Measurements from ENCODE around the gene PDGFD.

Gene PDGFD

GRCh38 chr11:104164028-104164520 is at the start of gene PDGFD:
Gene PDGFD, minus strand, starts transcription at chr11:104164147.
- peak within 1 kb of the TSS; percentile 21 to 56 (median 35) for H3K4me3 ChIP-seq
- H3K27ac ChIP-seq = peak within 1 kb of the TSS in 7 of 21 experiments; percentile 2 to 54 (median 46)

GRCh38 chr11:104206936-104207335 is 43.0 kb upstream of the PDGFD start:
- no peak overlapping the region for H3K4me3 ChIP-seq
- H3K27ac ChIP-seq = no peak overlapping the region

- H3K27ac ChIP-seq = no peak overlapping the region
- H3K4me3 ChIP-seq = no peak overlapping the region
Measured at GRCh38 chr11:104205838-104206237, 41.9 kb upstream of the PDGFD start.

GRCh38 chr11:104200688-104201087 is 36.7 kb upstream of the PDGFD start:
- no peak overlapping the region for H3K4me3 ChIP-seq
- H3K27ac ChIP-seq = no peak overlapping the region

GRCh38 chr11:104199053-104199452 is 35.1 kb upstream of the PDGFD start:
- no peak overlapping the region for H3K4me3 ChIP-seq
- H3K27ac ChIP-seq = no peak overlapping the region

- H3K27ac ChIP-seq = no peak overlapping the region
- no peak overlapping the region for H3K4me3 ChIP-seq
Measured at GRCh38 chr11:104198576-104198975, 34.6 kb upstream of the PDGFD start.

- Histone ChIP-seq H3K4me3 (no peak overlapping the region), H3K27ac (no peak overlapping the region)
Measured at GRCh38 chr11:104191124-104191523, 27.2 kb upstream of the PDGFD start.

GRCh38 chr11:104183593-104183992 is 19.6 kb upstream of the PDGFD start:
- Histone ChIP-seq H3K4me3 (no peak overlapping the region), H3K27ac (no peak overlapping the region)

- no peak overlapping the region for H3K4me3 ChIP-seq
Measured at GRCh38 chr11:104175769-104176168, 11.8 kb upstream of the PDGFD start.

GRCh38 chr11:104169091-104169490 is 5.1 kb upstream of the PDGFD start:
- H3K27ac ChIP-seq = no peak overlapping the region
- H3K4me3 ChIP-seq = no peak overlapping the region

More at GRCh38 chr11:104175769-104176168, 11.8 kb upstream of the PDGFD start:
- no peak overlapping the region for H3K27ac ChIP-seq

- Histone ChIP-seq H3K4me3 (no peak overlapping the region), H3K27ac (no peak overlapping the region)
Measured at GRCh38 chr11:104165014-104165413, 1.1 kb upstream of the PDGFD start.

GRCh38 chr11:104163100-104164027 is 583 bp downstream of the PDGFD start:
- peak overlapping the region in 7 of 21 experiments; percentile 2 to 54 (median 46) for H3K27ac ChIP-seq

GRCh38 chr11:104161751-104162450 is 2.0 kb downstream of the PDGFD start:
- no peak overlapping the region for H3K4me3 ChIP-seq
- no peak overlapping the region for H3K27ac ChIP-seq

More at GRCh38 chr11:104163100-104164027, 583 bp downstream of the PDGFD start:
- H3K4me3 ChIP-seq = peak overlapping the region; percentile 21 to 56 (median 35)

GRCh38 chr11:104159356-104159755 is 4.6 kb downstream of the PDGFD start:
- Histone ChIP-seq H3K27ac (no peak overlapping the region), H3K4me3 (no peak overlapping the region)

- no peak overlapping the region for H3K27ac ChIP-seq
- no peak overlapping the region for H3K4me3 ChIP-seq
Measured at GRCh38 chr11:104155375-104155774, 8.6 kb downstream of the PDGFD start.

GRCh38 chr11:104154296-104154695 is 9.7 kb downstream of the PDGFD start:
- no peak overlapping the region for H3K4me3 ChIP-seq
- no peak overlapping the region for H3K27ac ChIP-seq

- no peak overlapping the region for H3K4me3 ChIP-seq
- H3K27ac ChIP-seq = no peak overlapping the region
Measured at GRCh38 chr11:104152941-104153505, 10.9 kb downstream of the PDGFD start.

GRCh38 chr11:104151404-104152204 is 12.3 kb downstream of the PDGFD start:
- Histone ChIP-seq H3K27ac (no peak overlapping the region), H3K4me3 (no peak overlapping the region)

GRCh38 chr11:104148706-104149105 is 15.2 kb downstream of the PDGFD start:
- Histone ChIP-seq H3K27ac (no peak overlapping the region), H3K4me3 (no peak overlapping the region)
